K562 (cell line): ENCODE results near the gene STPG2. TPM values are rescaled to one million over a fixed set of nuclear protein-coding genes. Genes with fewer than 3 reads are reported as not detected.

Source experiments
- ATAC-seq: fragments of 200-7000 bp; cut with Tn5 transposase; 3 replicates; pipeline ENCODE4 v1.9.1; 2020; ENCODE audit warnings: moderate library complexity
- BruUV-seq: library from RNA; stranded (reverse); fragments of 400-500 nt; replicated peaks from 2 replicates; lab custom pipeline; 2021; lab: Mats Ljungman, UMichigan
- CTCF ChIA-PET: fragments of 300-600 bp; formaldehyde crosslinking; extraction: SDS; loops from one replicate; lab custom pipeline; 2021; ENCODE audit warnings: low intra/inter-chr PET ratio; lab: Yijun Ruan, JAX
- POLR2A ChIA-PET: fragments of 300-600, 350-650 bp; sonication (Branson Sonifier 250); formaldehyde crosslinking; extraction: SDS; loops from one replicate; lab custom pipeline; 2021; ENCODE audit warnings: antibody characterized with exemption, inconsistent platforms; lab: Yijun Ruan, JAX
- DNase-seq, 4 experiments: peaks; one replicate each; pipeline versions ENCODE4 v3.0.0 to v3.0.0-alpha.2; 2011 to 2018; ENCODE audit warnings: low spot score in 3 of 4, mixed read lengths in 3 of 4; ENCODE audit errors: extremely low read depth in 1 of 4
- FAIRE-seq: peaks from 2 replicates; lab custom pipeline; 2011; peaks lifted over from hg19 to GRCh38; lab: Jason Lieb, UNC
- H2AFZ ChIP-seq: 2 replicates; pipeline ENCODE4 v1.6.0; 2011; ENCODE audit warnings: low read depth, low read length, control low read depth, inconsistent platforms
- H3K27ac ChIP-seq: fragments of 200-600 bp; 3 replicates; pipeline ENCODE4 v1.8.0; 2011; ENCODE audit warnings: low read depth, mild to moderate bottlenecking, control low read depth, inconsistent platforms, low read length, moderate library complexity, mixed read lengths; ENCODE audit errors: extremely low read depth
- H3K27me3 ChIP-seq, 2 experiments: fragments of 300-600 bp in 1 of 2; 2 replicates in 1 of 2; 3 replicates in 1 of 2; pipeline versions ENCODE4 v1.6.0 to v1.8.0; 2011; ENCODE audit warnings: inconsistent platforms in 2 of 2, low read length in 2 of 2, mild to moderate bottlenecking in 1 of 2, mixed read lengths in 1 of 2, moderate library complexity in 1 of 2; ENCODE audit not compliant: control insufficient read depth in 2 of 2, insufficient read depth in 2 of 2
- H3K36me3 ChIP-seq: fragments of 300-600 bp; 3 replicates; pipeline ENCODE4 v1.8.0; 2011; ENCODE audit warnings: mild to moderate bottlenecking, low read length, inconsistent platforms; ENCODE audit not compliant: control insufficient read depth, insufficient read depth
- H3K4me1 ChIP-seq, 2 experiments: fragments of 200-600 bp in 1 of 2; replicated peaks in 1 of 2; 2 replicates in 1 of 2; 3 replicates in 1 of 2; pipeline versions ENCODE4 v1.5.1 to v1.8.0; 2011; ENCODE audit warnings: inconsistent platforms in 2 of 2, low read length in 2 of 2, mild to moderate bottlenecking in 1 of 2, mixed read lengths in 1 of 2, moderate library complexity in 1 of 2; ENCODE audit not compliant: control insufficient read depth in 2 of 2, insufficient read depth in 2 of 2
- H3K4me2 ChIP-seq: 2 replicates; pipeline ENCODE4 v1.6.1; 2011; ENCODE audit warnings: low read length, control low read depth, inconsistent platforms, mixed read lengths; ENCODE audit not compliant: insufficient read depth
- H3K4me3 ChIP-seq: fragments of 200-600 bp; sonication (generic), shearing (Covaris generic); 2 replicates; pipeline ENCODE4 v1.5.1; 2016; ENCODE audit warnings: control low read depth, inconsistent platforms
- H3K79me2 ChIP-seq: fragments of 200-600 bp; 3 replicates; pipeline ENCODE4 v1.8.0; 2011; ENCODE audit warnings: low read length, inconsistent platforms; ENCODE audit not compliant: control insufficient read depth, insufficient read depth
- H3K9ac ChIP-seq, 2 experiments: 2 replicates each; pipeline versions ENCODE4 v1.6.0 to v1.6.1; 2011; ENCODE audit warnings: low read depth in 2 of 2, low read length in 2 of 2, control low read depth in 1 of 2, inconsistent platforms in 1 of 2, mild to moderate bottlenecking in 1 of 2, mixed read lengths in 1 of 2; ENCODE audit not compliant: insufficient read depth in 1 of 2
- H3K9me1 ChIP-seq: one replicate; pipeline ENCODE4 v1.6.0; 2011; ENCODE audit warnings: inconsistent platforms, mild to moderate bottlenecking, low read length, moderate library complexity; ENCODE audit not compliant: control insufficient read depth, insufficient read depth
- H3K9me3 ChIP-seq: replicated peaks from 2 replicates; pipeline ENCODE4 v1.5.1; 2011; ENCODE audit warnings: low read depth, low read length, inconsistent platforms; ENCODE audit not compliant: control insufficient read depth, insufficient read depth
- H4K20me1 ChIP-seq: replicated peaks from 2 replicates; pipeline ENCODE4 v1.6.1; 2011; ENCODE audit warnings: low read length, inconsistent platforms, mixed read lengths; ENCODE audit not compliant: control insufficient read depth, insufficient read depth
- ATF7 ChIP-seq: fragments of 450-650 bp; IDR thresholded peaks from 2 replicates; pipeline ENCODE4 v1.7.1; 2014; ENCODE audit warnings: mild to moderate bottlenecking, moderate library complexity
- CHD4 ChIP-seq: fragments of 200-600 bp; sonication (generic); IDR thresholded peaks from 3 replicates; pipeline ENCODE4 v1.6.1; 2012; ENCODE audit warnings: low read depth, mild to moderate bottlenecking, mixed read lengths, low read length, inconsistent platforms; ENCODE audit not compliant: insufficient read depth, insufficient replicate concordance, poor library complexity, severe bottlenecking
- ELF2 ChIP-seq: fragments of 250-450 bp; sonication (Bioruptor Pico); IDR thresholded peaks from 2 replicates; pipeline ENCODE4 v1.5.0; 2021; ENCODE audit warnings: mild to moderate bottlenecking
- FOXP1 ChIP-seq: sonication (generic); formaldehyde crosslinking; IDR thresholded peaks from 2 replicates; pipeline ENCODE4 v1.8.0; 2022; ENCODE audit warnings: mild to moderate bottlenecking, missing genetic modification reagents
- GTF2A2 ChIP-seq: IDR thresholded peaks from 2 replicates; pipeline ENCODE4 v1.6.1; 2016; ENCODE audit warnings: mild to moderate bottlenecking, missing genetic modification characterization, missing compliant biosample characterization
- HMG20B ChIP-seq: fragments of 250-450 bp; sonication (Bioruptor Pico); IDR thresholded peaks from 2 replicates; pipeline ENCODE4 v1.5.0; 2021; ENCODE audit warnings: mild to moderate bottlenecking
- HOXB6 ChIP-seq: fragments of 250-450 bp; sonication (Bioruptor Pico); IDR thresholded peaks from 2 replicates; pipeline ENCODE4 v1.5.1; 2022; ENCODE audit warnings: mild to moderate bottlenecking, borderline replicate concordance
- KDM4B ChIP-seq, 2 experiments: fragments of 450-650 bp in 1 of 2; sonication (generic) in 1 of 2; IDR thresholded peaks; 2 replicates each; pipeline ENCODE4 v1.6.1; 2016 to 2017; ENCODE audit warnings: borderline replicate concordance in 2 of 2, antibody characterized with exemption in 1 of 2, low read depth in 1 of 2, mild to moderate bottlenecking in 1 of 2
- LCOR ChIP-seq: sonication (generic); formaldehyde crosslinking; IDR thresholded peaks from 2 replicates; pipeline ENCODE4 v1.8.0; 2022; ENCODE audit warnings: mild to moderate bottlenecking, missing genetic modification reagents
- MAFG ChIP-seq: fragments of 450-650 bp; conservative IDR thresholded peaks from 2 replicates; pipeline ENCODE4 v1.6.1; 2016; ENCODE audit warnings: missing genetic modification characterization, missing compliant biosample characterization
- MCM2 ChIP-seq: fragments of 450-650 bp; IDR thresholded peaks from 2 replicates; pipeline ENCODE4 v1.6.1; 2017; ENCODE audit warnings: low read depth, mild to moderate bottlenecking
- NFE2 ChIP-seq: IDR thresholded peaks from 2 replicates; pipeline ENCODE4 v1.6.1; 2014; ENCODE audit warnings: antibody characterized with exemption, low read depth
- SMC3 ChIP-seq: conservative IDR thresholded peaks from 2 replicates; pipeline ENCODE4 v1.6.1; 2011; ENCODE audit warnings: low read depth, low read length, improper control_type of control experiment; ENCODE audit not compliant: insufficient read depth
- TBP ChIP-seq: optimal IDR thresholded peaks from 2 replicates; pipeline ENCODE3; 2011; ENCODE audit warnings: low read depth, low read length, improper control_type of control experiment
- ZNF79 ChIP-seq: fragments of 250-450 bp; sonication (Bioruptor Pico); IDR thresholded peaks from 2 replicates; pipeline ENCODE4 v1.4.0; 2020; ENCODE audit warnings: low read depth, mild to moderate bottlenecking, moderate library complexity
- WGBS: fragments of 100-300 bp; shearing (Covaris generic); methylation state at CpG from one replicate; pipeline ENCODE4 v1.1.6; 2016; ENCODE audit warnings: low coverage, mixed read lengths; ENCODE audit not compliant: insufficient coverage; ENCODE audit errors: missing lambda C conversion rate; 5-methylcytosine and 5-hydroxymethylcytosine counted together
- in situ Hi-C: fragments of 300-500 bp; cut with MboI; formaldehyde crosslinking; loops from 4 replicates; pipeline ENCODE4 v1.15.0; 2018; ENCODE audit warnings: inconsistent platforms, mixed read lengths
- intact Hi-C: fragments of 100-400 bp; cut with micrococcal nuclease; formaldehyde crosslinking; loops from 2 replicates; pipeline ENCODE4 v1.14.2; 2022
- polyA plus RNA-seq, 8 experiments: library from polyadenylated mRNA; depleted of rRNA in 4 of 8; stranded (reverse) in 5 of 8; unstranded in 3 of 8; fragments of >200 nt; fragmentation: Nextera tagmentation in 2 of 8; fragmentation: Illumina TruSeq in 1 of 8; extraction: Ambion mirVana in 2 of 8; extraction: Trizol in 1 of 8; gene quantifications; 2 replicates each; pipeline versions ENCODE4 v1.2.1 to v1.2.3, GENCODE V29; 2011 to 2014; ENCODE audit warnings: inconsistent platforms in 1 of 8, missing spikeins in 1 of 8
- total RNA-seq, 7 experiments: library from RNA; depleted of rRNA in 6 of 7; stranded (reverse); fragments of >200 nt in 6 of 7; fragmentation: Illumina TruSeq in 2 of 7; extraction: Trizol in 2 of 7; gene quantifications; 2 replicates each; pipeline versions ENCODE4 v1.2.1 to v1.2.3, GENCODE V29; 2011 to 2021; ENCODE audit warnings: low replicate concordance in 1 of 7
- TF ChIP-seq, protein P1 (sequence below): sonication (generic); formaldehyde crosslinking; IDR thresholded peaks from 2 replicates; pipeline ENCODE4 v1.8.0; 2022; ENCODE audit warnings: mild to moderate bottlenecking, missing genetic modification reagents, borderline replicate concordance
- TF ChIP-seq, protein P2 (sequence below): fragments of 450-650 bp; IDR thresholded peaks from 2 replicates; pipeline ENCODE4 v1.7.0; 2016; ENCODE audit warnings: borderline replicate concordance

Gene STPG2
- total and polyA plus RNA-seq, 9 of the 15 experiments (the other 6 are each of a cell fraction or from before 2014, with no cell fraction given), result not detected

DNA sequence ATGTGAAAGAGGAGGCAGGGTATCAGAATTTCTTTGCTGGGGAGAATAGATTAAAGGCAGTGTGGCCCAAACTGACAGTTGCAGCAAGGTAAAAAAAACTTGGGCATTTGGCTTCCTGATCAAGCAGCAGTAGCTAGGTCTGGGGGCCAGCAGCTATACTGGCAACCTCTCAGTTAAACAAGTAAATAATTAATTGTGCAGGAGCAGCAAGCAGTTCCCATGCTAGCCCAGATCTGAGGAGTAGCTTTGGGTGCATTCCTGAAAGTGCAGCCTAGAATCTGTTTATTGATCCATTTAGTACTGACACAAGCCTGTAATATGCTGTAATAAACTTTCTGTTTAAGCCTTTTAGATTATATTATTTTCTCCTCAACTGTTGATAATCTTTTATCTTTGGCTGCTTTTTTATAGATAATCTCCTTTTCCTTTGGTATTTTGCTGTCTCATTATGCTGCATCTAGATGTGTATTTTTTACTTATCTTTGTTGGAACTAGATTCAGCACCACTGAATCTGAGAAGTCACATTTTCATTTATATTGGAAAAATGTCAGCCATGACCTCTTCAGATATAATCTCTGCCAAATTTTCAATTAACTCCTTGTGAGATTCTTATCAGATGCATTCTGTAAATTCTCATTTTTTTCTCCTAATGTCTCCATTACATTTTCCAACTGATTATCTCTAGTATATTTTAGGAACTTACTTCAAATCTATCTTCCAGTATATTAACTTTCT lies 276.3 kb downstream of the STPG2 start (continued):
- TF ChIP-seq ELF2 (CRISPR knock-in tag) (no peak), FOXP1 (CRISPR knock-in tag) (no peak)

DNA sequence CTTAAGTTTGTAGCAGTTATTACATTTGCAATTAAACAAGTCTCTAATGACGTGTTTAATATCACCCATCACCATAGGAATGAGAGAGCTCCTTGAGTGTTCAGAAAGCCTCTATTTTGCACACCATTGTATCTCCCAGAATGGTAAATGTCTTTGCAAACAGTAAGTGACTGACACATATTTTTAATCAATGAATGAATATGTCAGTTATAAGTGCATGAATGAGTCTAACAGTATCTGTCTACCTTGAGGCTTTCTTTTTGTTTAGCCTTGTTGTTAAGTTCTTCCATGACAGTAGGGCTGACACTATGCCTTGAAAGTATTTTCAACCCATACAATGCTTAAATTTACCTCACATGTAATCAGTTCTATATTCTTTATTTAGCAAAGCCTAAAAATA lies 292.2 kb downstream of the STPG2 start:
- DNase-seq (no peak), ATAC-seq (no peak), FAIRE-seq (no peak)
- intact Hi-C loops, result no loop called here
- no peak overlapping the region for H2AFZ ChIP-seq
- H3K27me3 ChIP-seq, result no peaks in the 10 kb centered on the region
- WGBS, result 0% methylated on average over 1 of the region's 1 CpG
- BruUV-seq, result no TSS peak
- no peaks in the 10 kb centered on the region for H3K36me3 ChIP-seq
- H3K4me3 ChIP-seq, result no peak overlapping the region
- no peaks in the 10 kb centered on the region for H3K4me1 ChIP-seq
- in situ Hi-C loops, result no loop called here
- ChIA-PET CTCF (no interaction called here), POLR2A (no interaction called here)
- H3K9me1 ChIP-seq, result no peaks in the 10 kb centered on the region
- no peaks in the 10 kb centered on the region for H3K9me3 ChIP-seq
- no peaks in the 10 kb centered on the region for H3K79me2 ChIP-seq
- no peak overlapping the region for H3K9ac ChIP-seq
- no peak overlapping the region for H3K27ac ChIP-seq
- H3K4me2 ChIP-seq, result no peak overlapping the region
- no peaks in the 10 kb centered on the region for H4K20me1 ChIP-seq
- TF ChIP-seq TBP (no peak), HMG20B (CRISPR knock-in tag) (no peak), NFE2 (no peak), LCOR (no peak), HOXB6 (CRISPR knock-in tag) (no peak), ATF7 (no peak), MCM2 (no peak), SMC3 (no peak), GTF2A2 (tag) (no peak), ZNF79 (CRISPR knock-in tag) (no peak), CHD4 (no peak), KDM4B (IDR thresholded peaks at IDR 0.05; ENCODE audit: borderline replicate concordance in 2 of 2, low read depth in 1 of 2) (no peak), MAFG (tag) (no peak)
- TF ChIP-seq, protein P1, sequence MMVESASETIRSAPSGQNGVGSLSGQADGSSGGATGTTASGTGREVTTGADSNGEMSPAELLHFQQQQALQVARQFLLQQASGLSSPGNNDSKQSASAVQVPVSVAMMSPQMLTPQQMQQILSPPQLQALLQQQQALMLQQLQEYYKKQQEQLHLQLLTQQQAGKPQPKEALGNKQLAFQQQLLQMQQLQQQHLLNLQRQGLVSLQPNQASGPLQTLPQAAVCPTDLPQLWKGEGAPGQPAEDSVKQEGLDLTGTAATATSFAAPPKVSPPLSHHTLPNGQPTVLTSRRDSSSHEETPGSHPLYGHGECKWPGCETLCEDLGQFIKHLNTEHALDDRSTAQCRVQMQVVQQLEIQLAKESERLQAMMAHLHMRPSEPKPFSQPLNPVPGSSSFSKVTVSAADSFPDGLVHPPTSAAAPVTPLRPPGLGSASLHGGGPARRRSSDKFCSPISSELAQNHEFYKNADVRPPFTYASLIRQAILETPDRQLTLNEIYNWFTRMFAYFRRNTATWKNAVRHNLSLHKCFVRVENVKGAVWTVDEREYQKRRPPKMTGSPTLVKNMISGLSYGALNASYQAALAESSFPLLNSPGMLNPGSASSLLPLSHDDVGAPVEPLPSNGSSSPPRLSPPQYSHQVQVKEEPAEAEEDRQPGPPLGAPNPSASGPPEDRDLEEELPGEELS (CRISPR knock-in tag), result no peak
- TF ChIP-seq, protein P2, sequence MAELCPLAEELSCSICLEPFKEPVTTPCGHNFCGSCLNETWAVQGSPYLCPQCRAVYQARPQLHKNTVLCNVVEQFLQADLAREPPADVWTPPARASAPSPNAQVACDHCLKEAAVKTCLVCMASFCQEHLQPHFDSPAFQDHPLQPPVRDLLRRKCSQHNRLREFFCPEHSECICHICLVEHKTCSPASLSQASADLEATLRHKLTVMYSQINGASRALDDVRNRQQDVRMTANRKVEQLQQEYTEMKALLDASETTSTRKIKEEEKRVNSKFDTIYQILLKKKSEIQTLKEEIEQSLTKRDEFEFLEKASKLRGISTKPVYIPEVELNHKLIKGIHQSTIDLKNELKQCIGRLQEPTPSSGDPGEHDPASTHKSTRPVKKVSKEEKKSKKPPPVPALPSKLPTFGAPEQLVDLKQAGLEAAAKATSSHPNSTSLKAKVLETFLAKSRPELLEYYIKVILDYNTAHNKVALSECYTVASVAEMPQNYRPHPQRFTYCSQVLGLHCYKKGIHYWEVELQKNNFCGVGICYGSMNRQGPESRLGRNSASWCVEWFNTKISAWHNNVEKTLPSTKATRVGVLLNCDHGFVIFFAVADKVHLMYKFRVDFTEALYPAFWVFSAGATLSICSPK, result no peak
